SK-N-SH treated with all-trans-retinoic acid at 6 μM for 48 hours (cell line): ENCODE data around the gene ESF1.

Experiments used
- ARNTL ChIP-seq: fragments of 450-650 bp; formaldehyde crosslinking; IDR thresholded peaks from 2 replicates; pipeline ENCODE4 v1.5.0; 2020; ENCODE audit warnings: low read depth, mild to moderate bottlenecking, moderate library complexity, borderline replicate concordance
- CREB5 ChIP-seq: fragments of 250-450 bp; sonication (Bioruptor Pico); IDR thresholded peaks from 2 replicates; pipeline ENCODE4 v1.5.1; 2020; ENCODE audit warnings: low read depth, mild to moderate bottlenecking, moderate library complexity
- CSDC2 ChIP-seq: fragments of 250-450 bp; sonication (Bioruptor Pico); IDR thresholded peaks from 2 replicates; pipeline ENCODE4 v1.5.0; 2020; ENCODE audit warnings: mild to moderate bottlenecking, moderate library complexity
- ESRRG ChIP-seq: fragments of 250-450 bp; sonication (Bioruptor Pico); IDR thresholded peaks from 2 replicates; pipeline ENCODE4 v1.6.1; 2021; ENCODE audit warnings: mild to moderate bottlenecking
- OSR1 ChIP-seq: fragments of 250-450 bp; sonication (Bioruptor Pico); IDR thresholded peaks from 2 replicates; pipeline ENCODE4 v1.8.0; 2022; ENCODE audit warnings: moderate library complexity, mild to moderate bottlenecking, inconsistent platforms
- PATZ1 ChIP-seq: fragments of 250-450 bp; sonication (Bioruptor Pico); IDR thresholded peaks from 2 replicates; pipeline ENCODE4 v1.8.0; 2020; ENCODE audit warnings: mild to moderate bottlenecking, moderate library complexity, borderline replicate concordance
- POU6F1 ChIP-seq: fragments of 250-450 bp; sonication (Bioruptor Pico); IDR thresholded peaks from 2 replicates; pipeline ENCODE4 v1.8.0; 2021; ENCODE audit warnings: low read depth, mild to moderate bottlenecking, moderate library complexity, borderline replicate concordance
- PPARA ChIP-seq: fragments of 250-450 bp; sonication (Bioruptor Pico); IDR thresholded peaks from 2 replicates; pipeline ENCODE4 v1.5.0; 2020; ENCODE audit warnings: mild to moderate bottlenecking, borderline replicate concordance
- SNAI2 ChIP-seq: fragments of 250-450 bp; sonication (Bioruptor Pico); IDR thresholded peaks from 2 replicates; pipeline ENCODE4 v1.5.0; 2020; ENCODE audit warnings: mild to moderate bottlenecking, moderate library complexity
- TOX ChIP-seq: fragments of 250-450 bp; sonication (Bioruptor Pico); IDR thresholded peaks from 2 replicates; pipeline ENCODE4 v1.8.0; 2021; ENCODE audit warnings: mild to moderate bottlenecking, moderate library complexity, borderline replicate concordance
- ZFP30 ChIP-seq: fragments of 450-650 bp; formaldehyde crosslinking; IDR thresholded peaks from 2 replicates; pipeline ENCODE4 v1.5.0; 2022; ENCODE audit warnings: mild to moderate bottlenecking, moderate library complexity
- ZNF70 ChIP-seq: fragments of 450-650 bp; formaldehyde crosslinking; IDR thresholded peaks from 2 replicates; pipeline ENCODE4 v1.5.0; 2020; ENCODE audit warnings: mild to moderate bottlenecking, moderate library complexity

- TF ChIP-seq ZFP30 (CRISPR knock-in tag) (no peak), CREB5 (CRISPR knock-in tag) (no peak), PATZ1 (no peak), SNAI2 (no peak), OSR1 (CRISPR knock-in tag) (no peak), ESRRG (CRISPR knock-in tag) (no peak), TOX (CRISPR knock-in tag) (no peak), ARNTL (CRISPR knock-in tag) (no peak), POU6F1 (CRISPR knock-in tag) (no peak), ZNF70 (CRISPR knock-in tag) (no peak), CSDC2 (no peak), PPARA (CRISPR knock-in tag) (no peak)
These were observed 25.8 kb downstream of the ESF1 start for GRCh38 chr20:13758884-13759283.
